K562 (cell line): ENCODE results near the gene NMRK2. TPM values are rescaled to one million over a fixed set of nuclear protein-coding genes. Genes with fewer than 3 reads are reported as not detected.

ENCODE experiments used
- ATF1 ChIP-seq, 2 experiments: fragments of 450-650 bp in 1 of 2; IDR thresholded peaks; 2 replicates each; pipeline ENCODE4 v1.6.1; 2016; ENCODE audit warnings: missing compliant biosample characterization in 1 of 2, missing genetic modification characterization in 1 of 2
- BCL6 ChIP-seq: fragments of 250-450 bp; sonication (Bioruptor Pico); IDR thresholded peaks from 2 replicates; pipeline ENCODE4 v1.4.0; 2020
- SP1 ChIP-seq: sonication (generic); formaldehyde crosslinking; IDR thresholded peaks from 2 replicates; pipeline ENCODE4 v1.8.1; 2022; ENCODE audit warnings: mild to moderate bottlenecking, missing genetic modification reagents
- SRSF3 ChIP-seq: fragments of 200-400 bp; formaldehyde crosslinking; IDR thresholded peaks from 2 replicates; pipeline ENCODE4 v1.6.1; 2016; ENCODE audit warnings: mild to moderate bottlenecking, low read length, moderate library complexity; ENCODE audit not compliant: insufficient read depth
- XRCC5 ChIP-seq: fragments of 200-400 bp; formaldehyde crosslinking; IDR thresholded peaks from 2 replicates; pipeline ENCODE4 v1.6.1; 2017; ENCODE audit warnings: low read depth, mild to moderate bottlenecking, low read length
- ZBTB8A ChIP-seq: fragments of 450-650 bp; IDR thresholded peaks from 2 replicates; pipeline ENCODE4 v1.6.1; 2018; ENCODE audit warnings: mild to moderate bottlenecking, moderate library complexity; ENCODE audit not compliant: partially characterized antibody
- ZNF644 ChIP-seq: fragments of 200-800 bp; sonication (Bioruptor generic); IDR thresholded peaks from 2 replicates; pipeline ENCODE4 v1.6.1; 2016; ENCODE audit warnings: low read depth, missing genetic modification characterization, missing compliant biosample characterization
- polyA plus RNA-seq, 8 experiments: library from polyadenylated mRNA; depleted of rRNA in 4 of 8; stranded (reverse) in 5 of 8; unstranded in 3 of 8; fragments of >200 nt; fragmentation: Nextera tagmentation in 2 of 8; fragmentation: Illumina TruSeq in 1 of 8; extraction: Ambion mirVana in 2 of 8; extraction: Trizol in 1 of 8; gene quantifications; 2 replicates each; pipeline versions ENCODE4 v1.2.1 to v1.2.3, GENCODE V29; 2011 to 2014; ENCODE audit warnings: inconsistent platforms in 1 of 8, missing spikeins in 1 of 8
- total RNA-seq, 7 experiments: library from RNA; depleted of rRNA in 6 of 7; stranded (reverse); fragments of >200 nt in 6 of 7; fragmentation: Illumina TruSeq in 2 of 7; extraction: Trizol in 2 of 7; gene quantifications; 2 replicates each; pipeline versions ENCODE4 v1.2.1 to v1.2.3, GENCODE V29; 2011 to 2021; ENCODE audit warnings: low replicate concordance in 1 of 7
- TF ChIP-seq, protein P1 (sequence below): fragments of 250-450 bp; sonication (Bioruptor Pico); IDR thresholded peaks from 2 replicates; pipeline ENCODE4 v1.4.0; 2020
- TF ChIP-seq, protein P2 (sequence below), 2 experiments: fragments of 200-800 bp in 1 of 2; sonication (Bioruptor generic) in 1 of 2; sonication (generic) in 1 of 2; formaldehyde crosslinking in 1 of 2; IDR thresholded peaks in 1 of 2; conservative IDR thresholded peaks in 1 of 2; 2 replicates each; pipeline versions ENCODE4 v1.5.0 to v1.6.1; 2016 to 2020; ENCODE audit warnings: missing compliant biosample characterization in 1 of 2, missing genetic modification characterization in 1 of 2, missing genetic modification reagents in 1 of 2
- TF ChIP-seq, protein P3 (sequence below): IDR thresholded peaks from 2 replicates; pipeline ENCODE4 v1.6.1; 2011; ENCODE audit warnings: borderline replicate concordance, low read depth, mild to moderate bottlenecking, moderate library complexity, low read length; ENCODE audit not compliant: insufficient read depth, poor library complexity, severe bottlenecking

NMRK2 gene
- total and polyA plus RNA-seq, 9 of the 15 experiments (the other 6 are each of a cell fraction or from before 2014, with no cell fraction given), result not detected

DNA sequence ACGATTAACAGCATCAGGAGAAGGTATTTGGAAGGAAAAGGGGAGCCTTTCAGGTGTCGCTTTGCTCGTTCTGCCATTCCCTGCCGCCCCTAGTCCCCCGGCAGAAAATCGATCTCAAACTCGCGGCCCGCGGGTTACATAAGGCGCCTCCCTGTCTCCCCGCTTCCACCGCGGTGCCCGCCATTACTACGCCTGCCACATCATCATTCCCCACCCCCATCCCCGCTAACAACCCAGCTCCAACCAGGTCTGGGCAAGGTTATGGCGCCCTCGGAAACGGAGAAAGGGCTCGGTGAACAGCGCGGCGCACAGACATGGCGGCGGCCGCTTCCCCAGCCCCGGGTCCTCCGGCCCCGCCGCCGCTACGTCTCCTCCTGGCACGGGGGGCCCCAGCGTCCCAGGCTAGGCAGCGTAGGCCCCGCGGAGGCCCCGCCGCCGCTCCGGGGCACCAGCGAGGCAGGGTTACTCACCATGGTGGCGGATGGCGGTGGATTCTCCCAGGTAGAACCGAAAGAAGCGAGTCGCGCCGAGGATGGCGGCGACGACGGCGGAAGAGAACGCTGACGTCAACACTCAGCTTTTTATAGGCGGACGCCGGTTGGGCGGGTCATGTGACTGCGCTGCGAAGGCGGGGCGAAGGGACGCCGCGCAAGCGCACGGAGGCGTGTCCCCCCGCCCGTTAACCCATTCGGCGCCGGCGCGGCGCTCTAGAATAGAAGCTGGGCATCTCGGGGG is 52.2 kb downstream of the NMRK2 start, which contains the start of gene EEF2 (continued):
- TF ChIP-seq, protein P1, sequence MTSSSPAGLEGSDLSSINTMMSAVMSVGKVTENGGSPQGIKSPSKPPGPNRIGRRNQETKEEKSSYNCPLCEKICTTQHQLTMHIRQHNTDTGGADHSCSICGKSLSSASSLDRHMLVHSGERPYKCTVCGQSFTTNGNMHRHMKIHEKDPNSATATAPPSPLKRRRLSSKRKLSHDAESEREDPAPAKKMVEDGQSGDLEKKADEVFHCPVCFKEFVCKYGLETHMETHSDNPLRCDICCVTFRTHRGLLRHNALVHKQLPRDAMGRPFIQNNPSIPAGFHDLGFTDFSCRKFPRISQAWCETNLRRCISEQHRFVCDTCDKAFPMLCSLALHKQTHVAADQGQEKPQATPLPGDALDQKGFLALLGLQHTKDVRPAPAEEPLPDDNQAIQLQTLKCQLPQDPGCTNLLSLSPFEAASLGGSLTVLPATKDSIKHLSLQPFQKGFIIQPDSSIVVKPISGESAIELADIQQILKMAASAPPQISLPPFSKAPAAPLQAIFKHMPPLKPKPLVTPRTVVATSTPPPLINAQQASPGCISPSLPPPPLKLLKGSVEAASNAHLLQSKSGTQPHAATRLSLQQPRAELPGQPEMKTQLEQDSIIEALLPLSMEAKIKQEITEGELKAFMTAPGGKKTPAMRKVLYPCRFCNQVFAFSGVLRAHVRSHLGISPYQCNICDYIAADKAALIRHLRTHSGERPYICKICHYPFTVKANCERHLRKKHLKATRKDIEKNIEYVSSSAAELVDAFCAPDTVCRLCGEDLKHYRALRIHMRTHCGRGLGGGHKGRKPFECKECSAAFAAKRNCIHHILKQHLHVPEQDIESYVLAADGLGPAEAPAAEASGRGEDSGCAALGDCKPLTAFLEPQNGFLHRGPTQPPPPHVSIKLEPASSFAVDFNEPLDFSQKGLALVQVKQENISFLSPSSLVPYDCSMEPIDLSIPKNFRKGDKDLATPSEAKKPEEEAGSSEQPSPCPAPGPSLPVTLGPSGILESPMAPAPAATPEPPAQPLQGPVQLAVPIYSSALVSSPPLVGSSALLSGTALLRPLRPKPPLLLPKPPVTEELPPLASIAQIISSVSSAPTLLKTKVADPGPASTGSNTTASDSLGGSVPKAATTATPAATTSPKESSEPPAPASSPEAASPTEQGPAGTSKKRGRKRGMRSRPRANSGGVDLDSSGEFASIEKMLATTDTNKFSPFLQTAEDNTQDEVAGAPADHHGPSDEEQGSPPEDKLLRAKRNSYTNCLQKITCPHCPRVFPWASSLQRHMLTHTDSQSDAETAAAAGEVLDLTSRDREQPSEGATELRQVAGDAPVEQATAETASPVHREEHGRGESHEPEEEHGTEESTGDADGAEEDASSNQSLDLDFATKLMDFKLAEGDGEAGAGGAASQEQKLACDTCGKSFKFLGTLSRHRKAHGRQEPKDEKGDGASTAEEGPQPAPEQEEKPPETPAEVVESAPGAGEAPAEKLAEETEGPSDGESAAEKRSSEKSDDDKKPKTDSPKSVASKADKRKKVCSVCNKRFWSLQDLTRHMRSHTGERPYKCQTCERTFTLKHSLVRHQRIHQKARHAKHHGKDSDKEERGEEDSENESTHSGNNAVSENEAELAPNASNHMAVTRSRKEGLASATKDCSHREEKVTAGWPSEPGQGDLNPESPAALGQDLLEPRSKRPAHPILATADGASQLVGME (CRISPR knock-in tag), result no peak
- TF ChIP-seq, protein P2, sequence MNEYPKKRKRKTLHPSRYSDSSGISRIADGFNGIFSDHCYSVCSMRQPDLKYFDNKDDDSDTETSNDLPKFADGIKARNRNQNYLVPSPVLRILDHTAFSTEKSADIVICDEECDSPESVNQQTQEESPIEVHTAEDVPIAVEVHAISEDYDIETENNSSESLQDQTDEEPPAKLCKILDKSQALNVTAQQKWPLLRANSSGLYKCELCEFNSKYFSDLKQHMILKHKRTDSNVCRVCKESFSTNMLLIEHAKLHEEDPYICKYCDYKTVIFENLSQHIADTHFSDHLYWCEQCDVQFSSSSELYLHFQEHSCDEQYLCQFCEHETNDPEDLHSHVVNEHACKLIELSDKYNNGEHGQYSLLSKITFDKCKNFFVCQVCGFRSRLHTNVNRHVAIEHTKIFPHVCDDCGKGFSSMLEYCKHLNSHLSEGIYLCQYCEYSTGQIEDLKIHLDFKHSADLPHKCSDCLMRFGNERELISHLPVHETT (CRISPR knock-in tag; conservative IDR thresholded peaks at IDR 0.05 in 1 of 2, IDR thresholded peaks at IDR 0.05 in 1 of 2), result peak in 1 of 2 experiments; percentile 71; a peak in 1 of 4 replicates
- no peak for TF ChIP-seq ZBTB8A
- peak; percentile 90 for TF ChIP-seq SP1 (CRISPR knock-in tag)
- TF ChIP-seq, protein P3, sequence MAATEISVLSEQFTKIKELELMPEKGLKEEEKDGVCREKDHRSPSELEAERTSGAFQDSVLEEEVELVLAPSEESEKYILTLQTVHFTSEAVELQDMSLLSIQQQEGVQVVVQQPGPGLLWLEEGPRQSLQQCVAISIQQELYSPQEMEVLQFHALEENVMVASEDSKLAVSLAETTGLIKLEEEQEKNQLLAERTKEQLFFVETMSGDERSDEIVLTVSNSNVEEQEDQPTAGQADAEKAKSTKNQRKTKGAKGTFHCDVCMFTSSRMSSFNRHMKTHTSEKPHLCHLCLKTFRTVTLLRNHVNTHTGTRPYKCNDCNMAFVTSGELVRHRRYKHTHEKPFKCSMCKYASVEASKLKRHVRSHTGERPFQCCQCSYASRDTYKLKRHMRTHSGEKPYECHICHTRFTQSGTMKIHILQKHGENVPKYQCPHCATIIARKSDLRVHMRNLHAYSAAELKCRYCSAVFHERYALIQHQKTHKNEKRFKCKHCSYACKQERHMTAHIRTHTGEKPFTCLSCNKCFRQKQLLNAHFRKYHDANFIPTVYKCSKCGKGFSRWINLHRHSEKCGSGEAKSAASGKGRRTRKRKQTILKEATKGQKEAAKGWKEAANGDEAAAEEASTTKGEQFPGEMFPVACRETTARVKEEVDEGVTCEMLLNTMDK, result no peak
- no peak for TF ChIP-seq BCL6 (CRISPR knock-in tag)
- TF ChIP-seq ATF1 (CRISPR knock-in tag; IDR thresholded peaks at IDR 0.05), result peak; percentile 56; the same call in 1 of the 2 replicates
- peak; percentile 97 for TF ChIP-seq ATF1 (tag; IDR thresholded peaks at IDR 0.05)
- TF ChIP-seq XRCC5, result peak; percentile 39; the same call in 1 of the 2 replicates
- TF ChIP-seq ZNF644 (tag), result no peak
- no peak; the same call in none of the 2 replicates for TF ChIP-seq SRSF3
